Measurements from ENCODE around the gene BICD2. TPM values are rescaled to one million over a fixed set of nuclear protein-coding genes. Genes with fewer than 3 reads are reported as not detected.
"Not testable (repeated sequence)": the region's sequence is repeated elsewhere in the genome, so short reads cannot be mapped to it uniquely, and the experiment has no call there.

BICD2 gene
- total RNA-seq, 1 experiment from 2014 or later = 39.0 TPM

DNA sequence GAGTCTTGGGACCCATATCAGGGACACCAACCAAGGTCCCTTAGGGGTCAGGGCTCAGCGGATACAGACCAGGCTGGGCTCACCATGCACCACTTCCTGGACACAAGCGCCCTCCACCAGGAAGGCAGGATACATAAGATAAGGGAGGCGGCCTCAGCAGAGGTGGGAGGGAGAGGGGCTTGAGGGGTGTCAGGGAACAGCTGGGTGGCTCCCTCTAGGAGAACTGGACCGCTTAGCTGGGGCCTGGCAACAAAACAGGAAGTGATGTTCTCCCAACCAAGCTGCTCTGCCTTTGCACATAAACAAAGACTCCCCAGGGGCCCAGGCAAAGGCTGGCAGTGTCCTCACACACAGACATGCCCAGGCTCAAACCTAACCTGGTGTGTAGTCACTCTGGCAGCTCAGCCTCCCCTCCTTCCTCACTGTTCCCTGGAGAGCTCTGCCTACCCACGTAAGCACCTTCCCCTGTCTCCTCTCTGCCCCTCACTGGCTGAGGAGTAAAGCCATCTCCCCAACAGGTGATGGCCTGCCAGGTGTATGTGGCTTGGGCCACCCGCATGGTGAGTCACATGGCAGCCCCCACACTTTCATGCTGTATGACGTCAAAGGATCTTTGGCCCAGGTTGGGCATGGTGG lies 5.8 kb upstream of the BICD2 start:
- DNase-seq (ENCODE audit: low read depth) = no peak

DNA sequence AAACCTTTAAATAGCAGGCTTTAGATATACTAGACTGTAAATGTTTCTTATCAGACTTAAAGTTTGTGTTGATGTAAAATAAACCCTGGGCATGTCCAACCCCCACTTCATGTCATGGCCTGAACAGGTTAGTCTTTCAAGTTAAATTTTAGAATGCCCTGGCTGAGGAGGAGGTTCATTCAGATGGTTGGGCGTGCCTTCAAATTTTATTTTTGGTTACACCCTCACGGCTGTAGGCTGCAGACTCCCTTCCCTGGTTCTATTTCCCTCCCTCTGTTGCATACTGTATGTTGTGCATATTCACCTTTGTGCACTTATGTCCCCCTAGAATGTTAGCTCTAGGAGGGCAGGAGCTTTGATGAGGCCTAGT lies 5.3 kb upstream of the BICD2 start:
- DNase-seq (ENCODE audit: low read depth) = no peak

DNA sequence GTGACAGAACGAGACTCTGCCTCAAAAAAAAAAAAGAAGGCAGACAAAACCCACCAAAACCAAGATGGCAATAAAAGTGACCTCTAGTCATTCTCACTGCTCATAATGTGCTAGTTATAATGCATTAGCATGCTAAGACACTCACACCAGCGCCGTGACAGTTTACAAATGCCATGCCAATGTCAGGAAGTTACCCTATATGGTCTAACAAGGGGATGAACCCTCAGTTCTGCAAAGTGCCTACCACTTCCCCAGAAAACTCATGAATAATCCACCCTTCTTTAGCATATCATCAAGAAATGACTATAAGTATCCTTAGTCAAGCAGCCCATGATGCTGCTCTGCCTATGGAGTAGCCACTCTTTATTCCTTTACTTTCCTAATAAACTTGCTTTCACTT lies 4.7 kb upstream of the BICD2 start:
- DNase-seq (ENCODE audit: low read depth) = no peak

DNA sequence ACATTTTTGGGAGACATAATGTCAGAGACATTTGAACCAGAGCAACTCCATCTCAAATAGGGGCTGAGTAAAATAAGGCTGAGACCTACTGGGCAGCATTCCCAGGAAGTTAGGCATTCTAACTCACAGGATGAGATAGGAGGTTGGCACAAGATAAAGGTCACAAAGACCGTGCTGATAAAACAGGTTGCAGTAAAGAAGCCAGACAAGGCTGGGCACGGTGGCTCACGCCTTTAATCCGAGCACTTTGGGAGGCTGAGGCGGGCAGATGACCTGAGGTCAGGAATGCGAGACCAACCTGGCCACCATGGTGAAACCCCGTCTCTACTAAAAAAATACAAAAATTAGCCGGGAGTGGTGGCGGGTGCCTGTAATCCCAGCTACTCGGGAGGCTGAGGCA lies 4.2 kb upstream of the BICD2 start:
- DNase-seq (ENCODE audit: low read depth) = not testable (repeated sequence)

DNA sequence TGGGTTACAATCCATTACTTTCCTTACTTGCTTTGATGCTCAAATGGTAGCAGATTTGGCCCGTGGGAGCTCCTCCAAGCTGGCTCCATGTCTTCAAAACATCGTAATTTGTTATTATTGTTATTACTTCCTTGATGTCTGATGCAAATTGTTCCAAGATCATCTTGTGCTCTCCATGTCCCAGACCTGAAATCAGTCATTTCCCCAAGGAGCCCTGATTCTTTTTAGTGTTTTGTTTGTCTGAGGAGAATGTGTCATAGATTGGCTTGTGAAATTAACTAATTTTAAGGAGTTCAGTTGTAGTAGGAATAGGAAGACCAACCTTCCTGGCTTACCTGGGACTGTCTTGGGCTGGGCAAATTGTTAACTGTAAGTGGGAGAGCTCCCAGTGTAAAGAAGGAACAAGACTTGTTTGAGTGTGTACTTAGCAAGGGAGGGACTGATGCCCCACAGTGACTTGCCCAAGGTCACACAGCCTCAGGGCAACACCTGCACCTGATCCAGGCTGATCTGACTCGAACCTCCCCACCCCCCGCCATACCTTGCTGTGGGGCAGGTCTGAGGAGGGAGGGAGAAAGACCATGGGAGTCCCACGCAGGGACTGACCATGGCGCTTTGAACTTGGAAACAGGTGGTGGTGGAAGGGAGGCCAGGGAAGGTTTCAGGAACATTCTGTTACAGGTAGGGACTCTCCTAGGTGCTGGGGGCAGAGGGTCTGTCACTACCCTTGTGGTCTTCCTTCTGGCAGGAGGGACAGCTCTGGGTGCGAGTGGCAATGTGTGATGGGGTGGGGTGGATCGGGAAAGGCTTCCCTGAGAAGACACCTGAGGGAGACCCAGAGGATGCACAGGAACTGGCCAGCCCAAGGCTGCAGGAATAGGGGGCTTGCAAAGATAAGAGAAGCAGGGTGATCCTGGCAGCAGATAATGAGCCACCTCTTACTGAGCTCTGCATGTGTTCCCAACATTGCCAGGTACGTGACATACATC lies 2.7 kb upstream of the BICD2 start:
- no peak for DNase-seq (ENCODE audit: low read depth)

DNA sequence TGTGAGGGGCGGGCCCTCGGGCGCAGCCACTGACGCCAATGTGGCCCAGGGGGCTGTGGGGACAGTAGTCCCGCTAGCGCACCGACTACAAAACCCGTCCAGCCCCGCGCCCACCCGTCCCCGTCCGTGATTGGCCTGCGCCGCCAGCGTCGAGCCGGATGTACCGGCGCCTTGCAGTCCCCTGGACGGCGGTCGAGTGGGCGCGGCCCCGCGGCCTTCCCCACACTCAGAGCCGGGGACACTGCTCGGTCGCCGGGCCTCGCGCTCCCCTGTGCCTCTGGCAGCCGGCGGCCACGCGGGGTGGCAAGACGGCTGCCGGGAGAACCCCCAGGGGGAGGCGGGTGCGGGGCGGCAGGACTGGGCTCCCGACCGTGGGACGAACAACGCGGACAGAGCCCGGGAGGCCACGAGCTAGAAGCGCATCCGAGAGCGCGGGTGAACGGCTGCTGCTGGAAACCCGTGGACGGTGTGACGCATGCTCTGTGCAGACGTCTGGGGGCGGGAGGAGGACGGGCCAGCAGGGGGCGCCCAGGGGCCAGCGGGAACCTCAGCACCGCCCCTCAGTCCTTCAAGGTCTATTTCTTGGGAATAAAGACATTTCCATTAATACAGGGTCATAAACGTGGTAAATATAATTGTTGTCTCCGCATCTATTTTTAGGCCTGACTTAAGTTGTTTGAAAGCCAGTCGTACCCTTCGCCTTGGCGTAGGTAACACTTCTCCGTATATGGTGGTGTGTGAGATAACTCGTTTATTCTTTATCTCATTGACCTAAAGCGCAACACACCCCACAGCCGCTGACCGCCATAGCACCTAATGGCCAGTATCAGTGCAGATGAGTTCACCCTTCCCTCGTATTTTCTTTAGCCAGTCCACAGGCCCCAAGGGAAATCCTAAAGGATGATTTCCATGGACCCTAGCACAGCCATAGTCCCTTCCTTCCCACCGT lies 629 bp upstream of the BICD2 start:
- peak; percentile 98 for DNase-seq (ENCODE audit: low read depth)

DNA sequence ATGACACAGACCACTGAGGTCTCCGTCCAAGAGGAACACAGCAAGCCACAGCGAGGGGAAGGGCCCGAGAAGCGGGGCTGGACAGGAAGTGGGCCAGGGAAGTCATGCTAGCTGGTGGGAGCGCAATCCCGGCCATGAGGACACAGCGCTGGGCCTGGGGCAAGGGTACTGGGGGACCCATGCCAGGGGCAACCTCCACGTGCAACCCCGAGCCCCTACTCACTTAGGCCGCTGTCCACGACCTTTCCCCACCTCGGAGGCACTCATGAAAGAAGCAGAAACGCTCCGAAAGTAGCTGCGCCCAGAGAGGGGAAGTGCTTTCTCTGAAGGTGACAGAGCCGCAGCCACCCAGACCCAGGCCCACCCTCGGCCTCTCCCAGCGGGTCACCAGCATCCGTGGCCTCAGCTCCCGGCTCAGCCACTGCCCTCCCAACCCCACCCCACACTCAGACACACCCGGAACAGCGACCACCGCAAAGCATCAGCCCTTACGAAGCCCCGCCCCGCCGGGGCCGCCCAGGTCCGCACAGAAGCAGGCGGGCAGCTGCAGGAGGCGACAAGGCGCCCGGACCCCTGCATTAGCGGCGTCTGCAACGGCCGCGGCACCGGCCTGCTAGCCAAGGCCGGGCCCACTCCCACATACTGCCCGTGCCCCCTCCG lies 782 bp downstream of the BICD2 start:
- DNase-seq (ENCODE audit: low read depth) = peak; percentile 15

DNA sequence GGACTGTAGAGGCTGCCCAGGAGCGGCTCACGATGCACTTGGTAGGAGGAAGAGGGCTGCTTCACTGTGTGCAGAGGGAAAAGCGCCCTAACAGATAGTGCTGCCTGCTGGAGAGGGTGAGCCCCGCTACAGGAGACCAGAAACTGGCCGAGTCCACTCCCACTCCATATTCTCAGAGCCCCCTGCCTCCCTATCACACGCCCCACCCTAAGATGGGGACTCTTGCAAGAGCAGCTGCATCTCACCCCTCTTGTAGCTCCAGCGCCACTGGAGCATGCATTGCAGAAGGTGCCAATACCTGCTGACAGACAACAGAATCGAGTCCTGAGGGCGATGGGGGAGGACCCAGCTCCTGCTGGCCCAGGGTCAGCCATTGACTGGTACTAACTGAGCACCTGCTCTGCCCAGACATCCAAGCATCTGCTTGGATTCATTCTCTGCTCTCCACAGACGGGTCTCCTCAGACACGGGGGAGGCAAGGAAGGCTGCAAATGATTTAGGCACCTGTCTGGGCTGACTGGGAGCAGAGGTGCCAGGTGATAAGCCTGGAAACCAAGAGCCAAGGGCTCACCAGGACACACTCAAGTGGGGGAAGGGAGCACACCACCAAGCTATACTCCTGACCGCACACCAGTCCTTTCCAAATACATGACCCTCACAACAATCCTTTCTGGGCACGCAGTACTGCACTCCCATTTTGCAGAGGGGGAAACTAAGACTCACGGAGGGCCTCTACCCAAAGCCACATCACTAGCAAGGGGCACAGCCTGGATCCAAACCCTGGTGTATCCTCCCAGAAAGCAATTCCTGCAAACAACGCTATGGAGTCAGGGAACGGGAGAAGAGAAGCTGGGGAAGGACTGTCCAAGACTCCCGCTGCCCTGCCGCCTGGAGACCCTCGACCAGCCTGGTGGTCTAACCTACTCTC lies 1.6 kb downstream of the BICD2 start:
- no peak for DNase-seq (ENCODE audit: low read depth)

DNA sequence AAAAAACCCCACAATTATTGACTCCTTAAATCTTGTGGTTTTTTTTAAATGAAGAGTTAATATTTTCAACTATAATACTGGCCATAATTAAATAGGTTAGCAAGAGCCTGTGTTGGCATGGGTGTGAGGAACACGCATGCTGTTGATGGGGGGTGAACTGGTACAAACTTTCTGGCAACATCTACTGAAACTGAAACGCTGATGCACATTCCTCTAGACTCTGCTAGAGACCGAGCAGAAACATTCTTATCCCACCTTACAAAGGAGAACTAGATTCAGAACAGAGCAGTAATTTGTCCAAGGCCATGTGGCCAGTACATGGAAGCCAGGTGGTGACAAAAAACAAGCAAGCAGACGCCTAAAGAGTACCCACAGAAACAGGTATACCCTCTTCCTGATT lies 2.4 kb downstream of the BICD2 start:
- DNase-seq (ENCODE audit: low read depth) = no peak

DNA sequence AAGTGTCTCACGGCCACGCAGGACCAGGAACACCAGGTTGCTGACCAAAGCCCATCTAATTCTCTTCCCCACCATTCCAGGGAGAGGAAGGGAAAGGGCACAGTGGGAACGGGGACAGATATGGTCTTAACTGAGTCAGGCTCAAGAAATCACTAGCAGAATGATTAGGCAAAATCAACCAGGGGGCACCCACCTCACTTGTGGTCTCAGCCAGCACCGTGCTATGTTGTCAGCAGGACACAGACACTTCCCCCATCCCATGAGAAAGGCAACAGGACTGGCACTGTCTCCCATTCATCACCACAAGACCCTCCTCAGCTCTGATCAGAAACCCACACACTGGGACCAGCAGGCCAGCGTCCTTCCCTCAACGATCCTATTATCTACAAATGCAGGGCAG lies 2.9 kb downstream of the BICD2 start:
- no peak for DNase-seq (ENCODE audit: low read depth)

DNA sequence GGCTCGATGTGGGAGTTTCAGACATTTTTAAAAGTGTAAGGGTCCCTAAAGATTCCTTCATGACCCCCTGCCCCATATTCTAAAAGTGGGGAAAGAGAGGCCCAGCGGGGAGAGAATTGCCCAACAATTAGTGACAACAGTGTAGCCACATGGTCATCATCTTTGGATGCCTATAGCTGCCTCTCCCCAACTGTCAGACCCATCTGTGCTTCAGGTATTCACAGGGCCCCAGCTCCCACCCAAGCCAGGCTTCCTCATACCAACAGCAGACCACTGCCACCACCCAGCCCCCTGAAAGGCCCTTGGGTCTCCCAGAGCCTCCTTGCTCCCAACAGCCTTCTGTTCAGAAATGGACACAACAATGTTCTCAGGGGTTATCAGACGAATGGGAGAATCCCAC lies 4.1 kb downstream of the BICD2 start:
- DNase-seq (ENCODE audit: low read depth) = no peak

DNA sequence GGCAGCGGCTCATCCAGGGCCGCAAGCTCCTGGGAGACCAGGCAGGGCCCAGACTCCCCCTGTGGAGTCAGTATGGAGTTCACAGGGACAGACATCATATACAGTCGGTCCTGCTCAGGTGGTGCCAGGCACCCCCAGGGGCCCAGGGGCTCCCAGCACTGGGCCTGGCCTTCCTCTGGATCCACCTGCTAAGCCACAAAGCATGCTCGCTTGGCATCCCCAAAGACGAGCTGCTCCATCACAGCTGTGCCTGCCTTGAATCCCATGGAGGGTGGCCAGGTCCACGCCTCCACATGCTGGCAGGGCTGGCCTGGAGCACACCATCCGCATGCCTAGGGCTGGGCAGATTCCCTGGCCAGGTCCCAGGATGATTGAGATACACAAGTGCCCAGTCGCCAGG lies 4.6 kb downstream of the BICD2 start:
- peak; percentile 13 for DNase-seq (ENCODE audit: low read depth)

DNA sequence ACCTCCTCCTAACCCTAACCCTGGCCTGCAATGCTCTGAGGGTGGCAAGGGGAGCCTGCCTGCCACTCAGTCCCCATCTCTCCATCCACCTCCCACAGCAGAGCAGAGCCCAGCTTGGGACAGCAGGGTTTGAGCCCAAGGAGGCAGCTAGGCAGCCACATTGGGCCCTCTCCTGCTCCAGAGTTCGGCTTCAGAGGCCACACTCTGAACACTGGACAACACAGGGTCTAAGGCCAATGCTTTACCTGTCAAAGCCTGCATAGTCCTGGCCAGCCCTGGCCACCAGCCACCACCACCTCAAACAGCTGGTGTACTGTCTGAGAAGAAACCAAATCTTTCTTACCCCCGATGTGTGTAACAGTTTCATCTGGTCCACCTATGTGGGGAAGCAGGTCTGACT lies 5.2 kb downstream of the BICD2 start:
- DNase-seq (ENCODE audit: low read depth) = no peak

DNA sequence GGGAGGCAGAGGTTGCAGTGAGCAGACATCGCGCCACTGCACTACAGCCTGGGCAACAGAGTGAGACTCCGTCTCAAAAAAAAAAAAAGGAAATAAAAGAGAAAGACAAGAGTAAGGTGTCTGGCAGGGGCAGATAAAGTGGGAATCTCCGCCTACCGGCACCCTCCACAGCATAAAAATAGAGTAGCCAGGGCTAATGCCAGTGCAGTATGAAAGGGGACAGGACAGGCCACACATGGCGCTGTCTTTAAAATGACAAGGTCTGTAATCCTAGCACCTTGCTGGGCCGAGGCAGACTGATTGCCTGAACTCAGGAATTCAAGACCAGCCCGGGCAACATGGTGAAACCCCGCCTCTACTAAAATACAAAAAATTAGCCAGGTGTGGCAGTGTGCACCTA lies 7.8 kb downstream of the BICD2 start:
- no peak for DNase-seq (ENCODE audit: low read depth)

DNA sequence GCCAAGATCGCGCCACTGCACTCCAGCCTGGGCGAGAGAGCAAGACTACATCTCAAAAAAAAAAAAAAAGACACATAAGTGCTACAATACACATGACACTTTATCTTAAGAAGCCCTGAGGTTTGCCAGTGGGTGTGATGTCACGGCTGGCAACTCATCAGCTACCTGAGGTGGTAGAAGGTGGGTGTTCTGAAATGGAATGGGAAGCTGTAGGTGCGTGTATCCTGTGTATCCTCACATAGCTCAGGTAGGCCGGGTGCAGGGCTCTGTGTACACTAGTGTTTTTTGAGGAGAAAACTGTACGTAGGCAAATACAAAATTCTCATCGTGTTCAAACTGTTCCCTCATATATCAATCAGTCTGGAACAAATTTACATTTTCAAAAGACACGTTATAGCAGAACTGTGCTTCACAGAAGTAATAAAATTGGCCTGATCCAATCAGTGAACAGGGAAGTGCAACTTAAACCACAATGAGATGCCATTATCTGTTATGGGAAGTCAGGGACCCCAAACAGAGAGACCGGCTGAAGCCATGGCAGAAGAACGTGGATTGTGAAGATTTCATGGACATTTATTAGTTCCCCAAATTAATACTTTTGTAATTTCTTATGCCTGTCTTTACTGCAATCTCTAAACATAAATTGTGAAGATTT lies 10.4 kb downstream of the BICD2 start:
- no peak for DNase-seq (ENCODE audit: low read depth)

DNA sequence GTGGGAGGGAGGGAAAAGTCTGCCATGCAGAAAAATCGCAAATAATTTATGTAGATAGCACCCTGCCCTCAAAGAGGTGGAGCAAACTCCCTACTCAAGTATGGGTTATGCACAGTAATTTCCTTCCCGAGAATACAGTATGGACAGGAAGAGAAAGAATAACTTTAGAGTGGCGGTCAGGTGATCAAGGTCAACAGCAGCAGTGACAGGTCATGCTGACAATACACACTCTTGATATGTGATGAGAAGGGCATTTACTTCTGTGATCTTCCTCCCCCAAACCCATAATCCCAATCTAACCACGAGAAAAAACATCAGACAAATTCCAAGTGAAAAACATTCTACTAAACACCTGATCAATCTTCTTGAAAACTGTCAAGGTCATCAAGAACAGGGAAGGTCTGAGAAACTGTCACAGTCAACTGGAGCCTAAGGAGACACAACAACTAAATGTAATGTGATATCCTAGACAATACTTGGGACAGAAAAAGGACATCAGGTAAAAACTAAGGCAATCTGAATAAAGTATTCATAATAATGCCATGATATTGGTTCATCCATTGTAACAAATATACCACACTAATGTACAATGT lies 11.7 kb downstream of the BICD2 start:
- no peak for DNase-seq (ENCODE audit: low read depth)

DNA sequence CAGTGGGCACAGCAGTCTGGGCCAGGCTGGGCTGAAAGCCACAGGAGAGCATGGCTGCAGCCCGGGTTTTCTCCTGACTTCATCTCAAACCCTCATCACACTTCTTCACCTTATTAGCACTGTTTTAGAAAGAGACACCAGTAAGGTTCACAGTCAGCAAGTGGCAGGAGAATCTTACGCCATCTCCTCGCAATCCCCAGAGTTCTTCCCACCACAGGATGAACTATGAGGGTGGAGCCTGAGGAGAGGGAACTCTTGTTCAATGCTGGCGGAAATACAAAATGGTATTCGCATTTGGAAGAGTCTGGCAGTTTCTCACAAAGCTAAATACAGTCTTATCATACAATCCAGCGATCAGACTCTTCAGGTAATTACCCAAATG lies 14.7 kb downstream of the BICD2 start:
- no peak for DNase-seq (ENCODE audit: low read depth)

DNA sequence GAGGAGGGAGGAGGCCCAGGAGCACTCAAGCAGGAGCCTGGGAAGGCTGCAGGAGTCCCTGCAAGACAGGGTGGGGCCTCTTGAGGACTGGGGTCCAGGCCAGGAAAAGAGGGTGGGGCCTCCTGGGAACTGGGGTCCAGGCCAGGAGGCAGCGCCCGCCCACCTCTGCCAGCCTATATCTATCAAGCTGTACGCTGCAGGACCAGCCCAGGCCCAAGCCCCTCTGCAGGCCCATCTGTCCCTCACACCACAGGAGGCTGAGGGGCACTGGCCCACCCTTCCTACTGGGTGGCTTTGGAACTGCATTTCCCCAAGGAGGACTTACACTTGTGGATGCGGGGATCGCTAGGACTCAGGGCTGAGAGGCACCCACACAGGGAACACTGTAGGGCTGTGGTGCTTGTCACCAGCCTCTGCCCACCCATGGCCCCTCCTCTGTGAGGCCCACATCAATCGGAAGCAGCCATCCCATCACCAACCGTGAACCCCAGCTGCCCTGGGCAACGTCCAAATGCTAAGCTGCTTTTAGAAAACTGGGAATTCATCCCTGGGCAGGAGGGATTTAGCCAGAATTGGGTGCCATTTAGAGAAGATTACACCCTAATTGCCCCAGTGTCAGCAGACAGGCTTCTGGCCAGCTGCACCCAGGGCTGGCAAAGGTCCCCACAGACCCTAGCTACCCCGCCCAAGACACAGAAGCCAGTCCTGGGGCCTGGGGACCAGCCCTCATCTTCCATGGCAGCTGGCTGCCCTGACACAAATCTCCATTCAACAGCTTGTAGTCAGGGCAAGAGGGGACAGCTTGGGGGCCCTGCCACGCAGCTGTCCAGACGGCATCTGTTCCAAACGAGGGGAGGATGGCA lies 15.3 kb downstream of the BICD2 start:
- DNase-seq (ENCODE audit: low read depth) = no peak

DNA sequence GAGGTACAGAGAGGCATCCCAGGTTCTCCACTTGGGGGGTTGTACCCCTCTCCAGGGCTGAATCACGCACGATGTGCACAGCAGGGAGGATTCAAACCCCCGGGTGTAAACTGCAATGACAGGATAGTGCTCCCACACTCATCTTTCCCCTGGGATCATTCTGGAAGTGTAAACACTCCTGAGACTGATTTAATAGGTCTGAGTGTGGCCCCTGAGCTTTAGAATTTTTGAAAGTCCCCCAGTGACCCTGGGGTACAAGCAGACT lies 16.5 kb downstream of the BICD2 start:
- no peak for DNase-seq (ENCODE audit: low read depth)

Data from M059J (cell line).